ENCODE measurements around the gene CNEP1R1.
"Not testable (repeated sequence)": the region's sequence is repeated elsewhere in the genome, so short reads cannot be mapped to it uniquely, and the experiment has no call there.

Gene CNEP1R1

DNA sequence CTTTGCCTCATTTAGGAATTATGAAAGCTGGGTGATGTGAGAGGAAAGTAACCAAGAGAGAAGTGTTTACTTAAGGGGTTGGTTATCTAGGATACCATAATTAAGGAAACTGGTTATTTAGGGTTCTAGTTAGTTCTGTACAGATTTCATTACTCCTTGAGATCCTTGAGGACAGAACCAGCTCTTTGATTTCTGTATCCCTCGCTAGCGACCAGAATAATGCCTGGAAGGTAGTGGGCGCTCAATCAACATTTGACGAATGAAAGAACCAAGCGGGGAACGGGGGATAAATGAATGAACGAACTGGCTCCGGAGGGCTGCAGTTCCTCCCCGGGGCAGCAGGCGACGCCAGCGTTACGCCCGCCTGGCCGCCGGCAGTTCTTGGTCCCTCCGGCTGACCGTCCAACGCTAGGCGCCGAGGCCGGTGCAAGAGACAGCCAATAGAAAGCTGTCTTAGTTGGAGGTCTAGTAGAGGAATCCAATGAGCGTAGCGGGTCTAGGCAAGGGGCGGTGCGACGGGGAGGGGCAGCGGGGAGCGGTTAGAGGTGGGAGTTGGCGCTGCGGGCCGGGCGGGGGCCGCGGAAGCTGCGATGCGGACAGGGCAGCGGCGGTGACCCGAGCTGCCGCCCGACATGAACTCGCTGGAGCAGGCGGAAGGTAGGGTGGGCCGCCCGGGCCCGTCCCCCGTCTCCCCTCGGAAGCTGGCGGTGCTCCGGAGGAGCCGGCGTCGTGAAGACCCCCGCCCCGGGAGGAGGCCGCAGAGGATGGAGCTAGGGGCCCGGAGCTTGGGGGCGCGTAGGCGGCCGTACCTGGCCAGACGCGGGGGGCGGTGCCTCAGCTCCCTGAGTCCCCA is at the start of gene CNEP1R1:
CNEP1R1 (plus strand) TSS at position 542 of the 853 bp plus-strand sequence; CDS start at position 633, 91 bp downstream.
- DNase-seq (ENCODE audit: low spot score): peak; percentile 100

GRCh38 chr16:49977427-49977826 is 47.6 kb upstream of the CNEP1R1 start:
- DNase-seq (ENCODE audit: low spot score): no peak

- DNase-seq (ENCODE audit: low spot score): no peak
Observed at GRCh38 chr16:49978569-49979326, 46.3 kb upstream of the CNEP1R1 start.

GRCh38 chr16:49980166-49980565 is 44.9 kb upstream of the CNEP1R1 start:
- DNase-seq (ENCODE audit: low spot score): no peak

GRCh38 chr16:49986351-49987124 is 38.5 kb upstream of the CNEP1R1 start:
- peak; percentile 72 for DNase-seq (ENCODE audit: low spot score)

- no peak for DNase-seq (ENCODE audit: low spot score)
Observed at GRCh38 chr16:49987381-49987780, 37.6 kb upstream of the CNEP1R1 start.

- DNase-seq (ENCODE audit: low spot score): no peak
Observed at GRCh38 chr16:49992825-49993224, 32.2 kb upstream of the CNEP1R1 start.

DNA sequence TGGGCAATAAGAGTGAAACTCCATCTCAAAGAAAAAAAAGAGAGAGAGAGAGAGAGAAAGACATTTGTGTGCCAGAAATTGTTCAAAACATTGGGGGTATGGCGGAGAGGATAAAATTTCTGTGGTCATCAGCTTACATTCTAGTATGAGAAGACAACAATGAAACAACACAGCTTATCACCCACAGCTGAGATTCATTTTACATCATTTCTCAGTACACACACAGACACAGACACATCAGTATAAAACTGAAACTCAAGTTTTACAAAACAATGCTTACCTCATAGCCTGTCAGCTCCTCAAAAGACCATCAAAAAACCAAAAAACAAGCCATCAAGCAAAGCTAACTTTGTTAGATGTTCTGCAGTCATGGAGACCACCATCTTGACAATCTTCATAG is 31.4 kb upstream of the CNEP1R1 start:
- no peak for DNase-seq (ENCODE audit: low spot score)

- DNase-seq (ENCODE audit: low spot score): no peak
Observed at GRCh38 chr16:49994006-49994405, 31.0 kb upstream of the CNEP1R1 start.

GRCh38 chr16:49995720-49996119 is 29.3 kb upstream of the CNEP1R1 start:
- DNase-seq (ENCODE audit: low spot score): no peak

DNA sequence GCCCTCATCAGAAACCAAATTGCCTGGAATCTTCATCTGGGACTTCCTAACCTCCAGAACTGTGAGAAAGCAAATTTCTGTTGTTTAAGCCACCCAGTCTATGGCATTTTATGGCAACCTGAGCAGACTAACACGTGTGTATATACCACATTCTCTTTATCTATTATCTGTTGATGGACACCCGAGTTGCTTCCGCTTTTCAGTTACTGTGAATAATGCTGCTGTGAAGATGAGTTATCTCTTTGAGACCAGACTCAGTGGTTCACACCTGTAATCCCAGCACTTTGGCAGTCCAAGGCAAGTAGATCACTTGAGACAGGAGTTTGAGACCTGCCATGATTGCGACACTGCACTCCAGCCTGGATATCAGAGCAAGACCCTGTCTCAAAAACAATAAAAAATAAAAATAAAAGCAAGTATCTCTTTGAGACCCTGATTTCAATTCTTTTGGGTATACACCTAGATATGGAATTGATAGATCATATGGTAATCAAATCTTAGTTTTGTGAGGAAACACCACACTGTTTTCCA is 27.2 kb upstream of the CNEP1R1 start:
- DNase-seq (ENCODE audit: low spot score): no peak

DNA sequence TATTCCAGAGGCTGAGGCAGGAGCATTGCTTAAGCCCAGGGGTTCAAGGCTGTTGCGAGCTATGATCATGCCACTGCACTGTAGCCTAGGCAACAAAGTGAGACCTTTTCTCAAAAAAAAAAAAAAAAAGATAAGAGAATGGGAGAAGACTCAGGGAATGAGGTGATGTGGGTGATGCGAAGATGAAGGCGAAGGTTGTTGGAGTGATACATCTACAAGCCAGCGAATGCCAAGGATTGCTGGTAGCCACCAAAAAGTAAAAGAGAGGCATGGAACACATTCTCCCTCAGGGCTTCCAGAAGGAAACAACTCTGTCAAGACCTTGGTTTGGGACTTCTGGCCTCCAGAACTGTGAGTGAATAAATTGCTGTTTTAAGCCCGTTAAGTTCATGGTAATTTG is 26.0 kb upstream of the CNEP1R1 start:
- DNase-seq (ENCODE audit: low spot score): no peak

- no peak for DNase-seq (ENCODE audit: low spot score)
Observed at GRCh38 chr16:50001144-50001543, 23.9 kb upstream of the CNEP1R1 start.

DNA sequence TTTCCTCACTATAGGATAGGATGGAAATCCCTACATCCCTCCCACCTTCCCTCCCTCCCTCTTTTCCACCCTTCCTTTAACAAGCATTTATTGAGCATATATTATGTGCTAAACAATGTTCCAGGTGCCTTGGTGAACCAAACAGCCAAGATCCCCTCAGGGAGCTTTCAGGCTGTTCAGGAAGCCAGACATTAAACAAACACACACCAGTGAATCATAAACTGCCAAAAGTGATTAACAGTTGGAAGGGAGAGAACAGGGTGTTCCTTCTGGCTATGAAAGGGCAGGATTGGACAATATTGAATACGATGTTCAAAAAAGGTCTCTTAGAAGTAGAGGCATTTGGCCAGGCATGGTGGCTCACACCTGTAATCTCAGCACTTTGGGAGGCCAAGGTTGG is 22.8 kb upstream of the CNEP1R1 start:
- DNase-seq (ENCODE audit: low spot score): no peak

GRCh38 chr16:50004239-50004638 is 20.8 kb upstream of the CNEP1R1 start:
- no peak for DNase-seq (ENCODE audit: low spot score)

DNA sequence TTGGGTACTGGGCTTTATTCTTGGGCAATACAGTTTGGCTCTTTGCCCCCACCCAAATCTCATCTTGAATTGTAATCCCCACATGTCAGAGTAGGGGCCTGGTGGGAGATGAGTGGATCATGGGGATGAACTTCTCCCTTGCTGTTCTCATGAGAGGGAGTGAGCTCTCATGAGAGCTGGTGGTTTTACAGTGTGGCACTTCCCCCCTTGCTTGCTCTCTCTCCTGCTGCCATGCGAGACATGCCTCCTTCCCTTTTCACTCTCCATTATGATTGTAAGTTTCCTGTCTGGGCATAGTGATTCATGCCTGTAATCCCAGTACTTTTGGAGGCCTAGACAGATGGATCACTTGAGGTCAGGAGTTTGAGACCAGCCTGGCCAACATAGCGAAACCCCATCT is 18.1 kb upstream of the CNEP1R1 start:
- no peak for DNase-seq (ENCODE audit: low spot score)

DNA sequence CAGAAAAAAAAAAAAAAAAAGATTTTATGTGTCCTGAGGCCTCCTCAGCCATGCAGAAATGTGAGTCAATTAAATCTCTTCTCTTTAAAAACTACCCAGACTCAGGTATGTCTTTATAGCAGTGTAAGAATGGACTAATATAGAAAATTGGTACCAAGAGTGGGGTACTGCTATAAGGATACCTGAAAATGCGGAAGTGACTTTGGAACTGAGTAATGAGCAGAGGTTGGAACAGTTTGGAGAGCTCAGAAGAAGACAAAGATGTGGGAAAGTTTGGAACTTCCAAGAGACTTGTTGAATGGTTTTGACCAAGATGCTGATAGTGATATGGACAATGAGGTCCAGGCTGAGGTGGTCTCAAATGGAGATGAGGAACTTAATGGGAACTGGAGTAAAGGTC is 17.3 kb upstream of the CNEP1R1 start:
- DNase-seq (ENCODE audit: low spot score): no peak

DNA sequence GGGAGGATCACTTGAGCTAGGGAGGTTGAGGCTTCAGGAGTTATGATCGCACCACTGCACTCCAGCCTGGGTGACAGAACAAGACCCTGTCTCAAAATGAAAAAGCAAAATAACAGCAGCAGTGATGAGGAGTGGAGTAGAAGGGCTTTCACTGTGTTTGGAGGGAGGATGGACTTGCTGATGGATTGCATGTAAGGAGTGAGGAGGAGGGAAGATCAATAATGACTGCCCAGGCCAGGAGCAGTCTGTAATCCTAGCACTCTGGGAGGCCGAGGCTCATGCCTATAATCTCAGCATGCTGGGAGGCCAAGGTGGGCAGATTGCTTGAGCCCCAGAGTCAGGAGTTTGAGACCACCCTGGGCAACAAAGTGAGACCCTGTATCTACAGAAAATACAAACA is 14.8 kb upstream of the CNEP1R1 start:
- DNase-seq (ENCODE audit: low spot score): no peak

GRCh38 chr16:50011707-50012106 is 13.3 kb upstream of the CNEP1R1 start:
- DNase-seq (ENCODE audit: low spot score): no peak

DNA sequence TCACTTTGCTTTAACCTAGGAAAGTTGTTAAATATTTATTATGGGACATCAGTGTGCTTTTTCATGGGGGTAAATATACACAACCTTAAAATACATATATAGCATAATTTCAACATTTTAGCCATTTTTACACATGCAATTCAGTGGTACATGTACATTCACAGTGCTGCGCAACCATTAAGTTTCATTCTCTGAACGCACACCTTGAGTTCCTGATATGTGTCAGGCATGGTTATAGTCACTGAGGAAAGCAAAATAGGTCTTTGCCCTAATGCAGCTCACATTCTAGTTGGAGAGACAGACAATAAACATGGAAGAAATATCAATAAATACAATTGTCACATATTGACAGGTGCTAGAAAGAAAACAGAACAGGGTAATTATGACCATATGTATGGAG is 12.8 kb upstream of the CNEP1R1 start:
- no peak for DNase-seq (ENCODE audit: low spot score)

GRCh38 chr16:50014211-50014610 is 10.8 kb upstream of the CNEP1R1 start:
- DNase-seq (ENCODE audit: low spot score): not testable (repeated sequence)

DNA sequence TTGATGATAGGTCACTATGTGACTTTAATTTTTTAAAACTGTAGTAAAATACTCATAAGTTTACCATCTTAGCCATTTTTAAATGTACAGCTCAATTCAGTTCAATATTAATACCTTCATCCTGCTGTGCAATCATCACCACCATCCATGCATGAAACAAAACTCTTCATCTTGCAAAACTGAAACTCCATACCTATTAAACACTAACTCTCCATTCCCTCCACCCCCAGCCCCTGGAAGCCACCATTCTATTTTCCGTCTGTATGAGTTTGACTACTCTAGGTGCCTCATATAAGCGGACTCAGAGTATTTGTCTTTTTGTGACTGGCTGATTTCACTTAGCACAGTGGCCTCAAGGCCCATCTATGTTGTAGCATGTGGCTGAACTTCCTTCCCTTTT is 9.4 kb upstream of the CNEP1R1 start:
- DNase-seq (ENCODE audit: low spot score): no peak

All from AG08395 (cell line).